GM10847 (cell line): Measurements from ENCODE around the gene SLC10A7.

ENCODE experiments used
- POLR2A ChIP-seq: IDR thresholded peaks from 2 replicates; pipeline ENCODE4 v1.6.1; 2011; ENCODE audit not compliant: insufficient read length; ENCODE audit errors: extremely low read depth

Gene SLC10A7

DNA sequence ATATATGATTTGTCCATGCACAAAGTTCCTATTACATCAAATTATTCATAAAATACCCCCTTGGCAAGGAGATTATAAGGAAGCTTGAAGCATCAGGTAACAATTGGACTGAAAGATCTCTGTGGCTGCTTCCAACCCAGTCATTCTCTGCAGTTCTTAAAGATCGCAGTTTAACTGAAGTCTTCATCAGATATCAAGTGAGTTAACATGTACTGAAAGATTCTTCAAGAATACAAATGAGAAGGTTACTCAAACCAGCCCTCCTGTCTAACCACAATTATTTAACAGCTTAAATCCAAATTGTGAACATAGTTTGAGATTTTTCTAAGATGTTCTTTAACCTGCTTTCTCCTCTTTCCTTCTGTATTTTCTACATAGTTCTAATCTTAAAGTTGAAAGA, 56.1 kb downstream of the SLC10A7 start:
- no peak for TF ChIP-seq POLR2A

GRCh38 chr4:146462251-146462650, 59.5 kb downstream of the SLC10A7 start:
- no peak for TF ChIP-seq POLR2A

DNA sequence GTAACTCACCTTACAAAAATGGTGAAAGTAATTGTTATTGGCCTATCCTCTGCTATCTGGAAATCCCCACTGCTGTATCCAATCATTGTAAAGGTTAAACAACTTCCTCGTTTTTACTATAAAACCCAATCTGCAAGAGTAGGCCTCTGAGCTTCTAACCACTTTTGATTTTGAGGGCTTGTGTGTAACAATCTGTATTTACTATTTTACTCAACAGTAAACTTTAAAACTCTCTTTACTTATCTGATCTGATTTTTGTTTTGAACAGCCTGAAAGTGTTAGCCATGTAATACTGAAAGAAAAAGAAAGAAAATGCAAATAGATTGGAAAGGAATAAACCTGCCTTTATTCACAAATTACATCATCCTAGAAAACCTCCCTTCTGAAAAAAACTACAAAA, 63.1 kb downstream of the SLC10A7 start:
- TF ChIP-seq POLR2A = no peak

- TF ChIP-seq POLR2A = no peak
These were observed 65.1 kb downstream of the SLC10A7 start for GRCh38 chr4:146456681-146457080.

GRCh38 chr4:146453181-146453807, 68.4 kb downstream of the SLC10A7 start:
- no peak for TF ChIP-seq POLR2A

- no peak for TF ChIP-seq POLR2A
These were observed 71.2 kb downstream of the SLC10A7 start for GRCh38 chr4:146450524-146450923.

GRCh38 chr4:146446555-146446954, 75.2 kb downstream of the SLC10A7 start:
- no peak for TF ChIP-seq POLR2A

DNA sequence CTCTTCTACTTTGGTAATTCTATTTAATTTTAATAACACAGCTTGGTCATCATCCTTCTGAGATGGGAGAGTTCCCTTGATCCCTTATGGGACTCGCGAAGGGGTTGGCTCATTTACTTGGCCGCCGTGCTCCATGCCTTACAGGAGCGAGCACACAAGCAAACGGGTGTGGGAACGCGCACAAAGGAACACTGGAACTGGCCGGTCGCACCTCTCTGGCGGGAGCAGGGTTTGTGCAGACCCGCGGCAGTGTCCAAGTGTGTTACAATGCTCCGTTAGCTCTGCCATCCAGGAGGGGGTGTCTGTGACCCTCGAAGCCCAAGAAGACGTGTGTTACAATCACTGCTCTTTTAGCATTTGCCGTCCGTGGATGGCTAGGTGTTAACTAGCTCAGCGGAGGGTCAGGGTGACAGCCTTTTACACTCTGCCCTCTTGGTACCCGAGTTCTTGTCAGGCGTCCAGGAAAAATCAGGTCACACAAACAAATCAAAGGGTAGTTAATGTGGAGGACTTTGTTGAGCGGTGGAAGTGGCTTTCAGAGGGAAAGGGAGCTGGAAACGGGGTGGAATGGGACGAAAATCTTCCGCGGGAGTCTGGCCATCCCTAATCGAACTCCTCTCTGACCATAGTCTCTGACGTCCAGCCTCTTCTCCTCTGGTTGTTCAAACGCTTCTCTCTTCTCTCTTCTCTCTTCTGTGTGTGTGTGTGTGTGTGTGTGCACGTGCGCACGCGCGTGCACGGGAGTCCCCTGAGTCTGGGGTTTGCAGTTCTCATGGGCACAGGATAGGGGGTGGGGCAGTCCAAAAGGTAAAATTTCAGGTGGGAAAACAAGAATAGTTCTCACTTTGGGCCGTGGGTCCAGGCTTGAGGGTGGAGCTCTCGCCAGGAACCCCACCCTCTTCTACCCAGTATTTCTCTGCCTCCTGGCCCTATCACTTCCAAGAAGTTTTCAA, 76.3 kb downstream of the SLC10A7 start:
- TF ChIP-seq POLR2A = no peak

GRCh38 chr4:146443525-146443924, 78.2 kb downstream of the SLC10A7 start:
- no peak for TF ChIP-seq POLR2A

DNA sequence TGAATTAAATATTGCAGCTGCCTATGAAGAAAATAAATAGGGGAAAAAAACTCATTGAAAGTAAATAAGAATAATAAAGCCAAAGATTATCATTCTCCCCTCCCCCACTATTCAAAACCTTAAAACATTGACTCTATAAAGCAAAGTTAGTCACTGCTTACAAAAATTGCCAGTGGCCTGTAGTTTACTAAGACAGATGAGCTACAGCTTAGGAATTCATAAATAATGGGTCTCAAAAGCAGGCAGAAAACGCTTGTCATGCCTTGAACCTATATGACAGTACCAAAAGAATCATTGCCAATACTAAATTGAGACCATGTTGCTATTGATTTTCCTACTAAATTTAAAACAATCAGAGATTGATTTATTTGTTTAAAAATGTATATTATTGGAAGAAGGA, 78.9 kb downstream of the SLC10A7 start:
- no peak for TF ChIP-seq POLR2A

- no peak for TF ChIP-seq POLR2A
These were observed 81.7 kb downstream of the SLC10A7 start for GRCh38 chr4:146439999-146440398.

DNA sequence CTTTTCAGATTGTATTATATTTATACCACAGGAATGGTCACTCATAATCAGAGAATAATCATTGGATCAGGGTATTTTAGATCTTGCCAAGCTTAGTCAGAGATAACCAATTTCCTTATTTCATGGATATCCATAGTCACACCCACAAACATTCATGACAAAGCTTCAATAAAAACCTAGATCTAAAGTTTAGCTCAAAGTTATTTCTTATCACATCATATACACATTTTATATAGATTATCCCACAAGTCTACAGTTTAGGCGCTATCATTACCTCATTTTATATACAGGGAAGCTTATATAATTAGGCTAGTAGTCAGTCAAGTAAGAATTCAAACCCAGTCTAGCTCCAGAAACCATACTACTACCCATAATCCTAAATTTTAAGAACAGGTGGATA, 82.3 kb downstream of the SLC10A7 start:
- no peak for TF ChIP-seq POLR2A

- TF ChIP-seq POLR2A = no peak
These were observed 84.0 kb downstream of the SLC10A7 start for GRCh38 chr4:146437778-146438177.

GRCh38 chr4:146436423-146437162, 85.1 kb downstream of the SLC10A7 start:
- no peak for TF ChIP-seq POLR2A

GRCh38 chr4:146435962-146436361, 85.8 kb downstream of the SLC10A7 start:
- TF ChIP-seq POLR2A = no peak

DNA sequence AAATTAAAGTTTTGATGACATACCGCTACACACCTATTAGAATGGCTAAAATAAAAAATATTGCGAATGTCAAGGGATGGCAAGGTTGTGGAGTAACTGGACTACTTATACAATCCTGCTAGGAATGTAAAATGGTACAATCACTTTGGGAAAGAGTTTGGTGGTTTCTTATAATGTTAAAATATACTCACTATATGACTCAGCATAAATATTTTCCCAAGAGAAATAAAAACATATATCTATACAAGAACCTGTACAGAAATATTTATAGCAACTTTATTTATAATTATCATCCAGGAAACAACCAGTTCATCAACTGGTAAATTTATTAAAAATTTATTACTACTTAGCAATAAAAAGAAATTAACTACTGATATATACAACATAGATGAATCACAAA, 89.7 kb downstream of the SLC10A7 start:
- no peak for TF ChIP-seq POLR2A
